Fibroblast of skin of back (primary cell): ENCODE results near the gene TTC28.
A peak's percentile ranks its signal among the peaks of the same experiment; 100 is the strongest.

Experiments
- DNase-seq: peaks from one replicate; pipeline ENCODE4 v3.0.0-alpha.2; 2013

TTC28 gene

DNA sequence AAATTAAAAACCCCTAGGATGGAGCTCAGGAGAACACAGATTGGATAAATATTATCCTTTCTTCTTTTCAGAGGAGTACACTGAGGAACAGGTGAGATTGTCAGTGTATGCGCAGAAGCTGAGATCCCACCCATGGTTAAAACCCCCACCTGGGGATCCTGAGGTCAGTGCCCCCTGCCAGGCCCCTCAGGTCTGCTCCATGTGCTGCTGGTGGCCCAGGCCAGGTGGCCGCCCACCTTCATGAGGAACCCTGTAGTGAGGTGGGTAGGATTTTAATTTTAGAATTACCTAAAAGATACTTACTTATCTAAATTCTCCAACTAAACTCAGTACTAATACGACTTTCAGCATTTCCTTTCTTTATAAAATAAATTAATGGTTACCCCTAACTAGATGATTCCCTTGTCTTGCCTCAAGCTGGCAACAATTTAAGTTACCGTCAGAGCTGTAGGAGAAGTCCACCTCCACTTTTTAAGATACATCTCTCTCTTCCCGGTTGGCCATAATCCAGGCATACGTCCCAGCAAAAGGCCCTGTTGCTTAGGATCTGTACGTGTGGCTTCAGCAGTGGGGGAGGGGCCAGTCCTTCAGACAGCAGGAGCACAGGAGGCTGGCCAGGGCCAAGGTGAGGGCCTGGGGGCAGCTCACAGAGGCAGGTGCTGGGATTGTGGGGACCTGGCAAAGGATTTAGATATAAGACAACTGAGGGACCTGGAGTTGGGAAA, 699.1 kb downstream of the TTC28 start:
- no peak for DNase-seq

DNA sequence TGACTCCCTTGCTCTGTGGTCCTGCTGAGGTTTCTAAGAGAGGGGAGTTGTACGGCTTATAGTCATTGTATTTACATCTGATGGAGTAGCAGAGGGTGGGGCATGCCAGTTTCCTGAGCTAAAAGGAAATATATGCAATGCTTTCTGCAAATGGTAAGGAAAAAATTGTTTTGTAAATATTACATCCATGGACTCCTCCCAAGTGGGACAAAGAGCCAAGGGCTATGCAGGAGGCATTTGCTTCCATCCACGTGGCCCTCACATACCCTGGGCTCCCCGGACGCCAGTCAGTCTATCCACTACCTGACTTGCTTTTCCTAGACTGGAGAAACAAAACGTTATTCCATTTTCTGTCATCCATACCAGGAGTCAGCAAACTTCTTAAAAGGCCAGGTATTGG, 700.8 kb downstream of the TTC28 start:
- DNase-seq: no peak

DNA sequence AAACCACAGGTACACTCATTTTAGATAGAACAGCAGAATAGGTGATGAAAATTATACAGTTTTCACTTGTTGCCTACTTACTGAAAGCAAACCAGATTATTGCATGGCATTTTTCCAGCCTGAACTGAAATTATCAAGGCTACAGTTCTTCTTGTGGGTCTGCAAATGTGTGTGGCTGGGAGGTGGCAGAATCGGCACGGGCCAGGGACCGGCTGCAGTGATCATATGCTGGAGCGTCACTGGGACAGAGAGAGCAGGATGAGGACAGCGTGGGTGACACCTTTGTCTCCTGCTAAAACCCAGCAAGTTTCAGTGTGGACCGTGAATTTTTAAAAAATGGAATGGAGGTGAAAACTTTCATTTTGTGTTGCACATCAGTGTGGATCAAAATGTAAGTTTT, 701.3 kb downstream of the TTC28 start:
- DNase-seq: no peak

DNA sequence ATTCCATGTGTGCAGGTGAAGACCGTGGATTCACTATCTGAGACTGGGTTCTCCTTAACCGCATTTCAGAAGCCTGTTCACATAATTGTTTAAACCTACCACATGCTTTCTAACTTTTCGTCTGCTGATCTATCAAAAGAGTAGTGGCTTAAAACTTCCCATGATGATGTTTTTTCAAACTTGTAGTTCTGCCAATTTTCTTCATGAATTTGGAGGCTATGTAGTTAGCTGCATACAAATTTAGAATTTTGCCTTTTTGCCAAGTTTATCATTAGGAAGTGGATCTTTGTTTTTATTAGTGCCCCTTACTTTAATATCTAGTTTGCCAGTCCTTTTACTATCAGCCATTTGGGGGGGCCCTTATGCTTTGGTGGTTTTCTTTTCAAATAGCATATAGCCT, 703.1 kb downstream of the TTC28 start:
- DNase-seq: no peak

DNA sequence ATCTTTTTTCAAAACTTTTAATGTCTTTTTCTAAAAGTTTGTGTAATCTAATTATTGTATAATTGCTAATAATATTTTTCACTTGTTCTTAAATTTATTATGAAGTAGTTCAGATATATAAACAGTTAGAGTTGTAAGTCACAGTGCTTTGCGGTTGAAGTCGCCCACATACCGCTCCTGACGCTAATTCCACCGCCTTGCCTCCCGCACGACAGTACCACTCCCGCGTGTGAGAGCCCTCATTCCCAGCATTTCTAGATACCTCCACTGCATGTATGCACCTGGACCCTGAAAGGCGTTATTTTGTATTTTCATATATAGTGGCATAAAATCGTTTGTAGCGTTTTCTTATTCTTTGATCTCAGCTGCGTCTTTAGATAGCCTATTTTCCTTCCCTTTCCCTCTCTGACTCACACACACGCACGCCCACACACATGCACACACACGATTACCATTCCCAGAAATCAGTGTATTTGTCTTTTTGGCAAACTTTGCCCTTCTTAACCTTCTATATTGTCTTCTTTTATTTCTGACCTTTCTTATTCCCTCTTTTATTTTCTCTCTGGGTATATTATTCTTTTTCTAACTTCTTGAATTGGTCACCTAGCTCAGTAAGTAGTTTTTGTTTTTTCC, 704.1 kb downstream of the TTC28 start:
- DNase-seq: no peak

DNA sequence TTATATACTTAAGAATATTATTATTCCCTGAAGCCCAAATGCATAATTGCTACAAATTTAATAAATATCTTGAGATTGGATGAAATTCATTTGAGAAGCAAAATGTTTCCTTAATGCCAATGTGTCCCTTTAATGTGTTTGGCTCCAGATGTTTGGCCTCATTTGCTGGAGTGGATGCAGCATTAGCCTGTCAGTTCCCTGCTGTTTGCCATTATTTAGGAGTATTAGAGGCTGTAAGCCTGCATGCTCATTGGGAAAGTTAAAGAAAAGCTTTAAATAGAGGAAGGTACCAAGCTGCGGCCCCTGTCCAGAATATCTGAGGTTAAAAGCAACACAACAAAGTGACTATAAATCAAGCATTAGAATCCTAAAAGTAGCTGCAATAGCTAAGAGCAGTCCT, 705.8 kb downstream of the TTC28 start:
- DNase-seq: no peak

DNA sequence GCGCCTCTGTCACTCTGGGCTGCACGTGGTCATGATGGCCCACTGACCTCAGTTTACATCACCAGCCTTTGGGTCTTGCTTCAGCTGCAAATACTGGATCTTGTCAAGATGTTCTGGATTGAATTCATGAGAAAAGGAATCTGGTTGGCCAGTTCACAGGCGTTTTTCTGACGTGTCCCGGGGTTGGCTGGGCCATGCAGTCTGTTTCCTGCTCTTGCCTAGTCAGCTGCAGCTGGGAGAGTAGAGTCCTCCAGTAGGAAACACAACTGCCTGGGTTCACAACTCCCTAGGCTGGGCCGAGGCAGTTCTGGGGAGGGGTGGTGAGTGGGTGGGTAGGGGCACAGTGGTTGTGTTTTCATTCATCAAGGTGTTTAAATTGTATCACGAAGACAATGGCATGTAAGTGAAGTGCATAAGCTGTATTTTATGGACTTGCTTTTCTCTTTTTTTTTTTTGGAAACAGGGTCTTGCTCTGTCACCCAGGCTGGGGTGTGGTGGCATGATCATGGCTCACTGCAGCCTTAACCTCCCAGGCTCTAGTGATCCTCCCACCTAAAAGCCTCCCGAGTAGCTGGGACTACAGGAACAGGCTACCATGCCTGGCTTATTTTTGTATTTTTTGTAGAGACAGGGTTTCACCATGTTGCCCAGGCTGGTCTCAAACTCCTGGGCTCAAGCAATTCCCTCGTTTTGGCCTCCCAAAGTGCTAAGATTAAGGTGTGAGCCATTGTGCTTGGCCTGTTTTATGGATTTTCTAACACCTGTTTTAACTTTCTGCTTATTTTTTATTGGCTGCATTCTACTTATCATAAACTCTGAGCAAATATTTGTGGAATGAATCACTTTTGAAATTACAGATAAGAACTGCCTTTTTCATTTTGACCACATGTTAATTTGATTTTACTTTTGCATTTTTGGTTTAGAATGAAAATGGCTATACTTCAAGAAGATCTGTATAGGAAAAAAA, 706.6 kb downstream of the TTC28 start:
- peak; percentile 16 for DNase-seq

DNA sequence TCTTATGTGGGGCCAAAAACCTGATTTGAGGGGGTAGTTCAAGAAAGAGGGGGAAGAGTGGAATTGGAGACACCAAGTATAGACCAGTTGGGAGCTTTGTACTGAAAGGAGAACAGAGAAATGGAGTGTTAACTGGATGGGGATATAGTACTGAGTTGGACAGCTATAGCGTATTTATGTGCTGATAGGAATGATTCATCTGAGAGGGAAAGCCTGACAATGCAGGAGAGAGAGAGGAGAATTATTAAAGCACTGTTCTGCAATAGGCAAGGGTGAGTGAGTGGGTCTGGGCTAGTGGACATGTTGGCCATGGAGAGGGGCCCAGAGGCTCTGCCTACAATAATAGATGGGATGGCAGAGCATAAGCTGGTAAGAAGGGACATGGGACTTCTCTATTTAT, 707.7 kb downstream of the TTC28 start:
- DNase-seq: no peak

DNA sequence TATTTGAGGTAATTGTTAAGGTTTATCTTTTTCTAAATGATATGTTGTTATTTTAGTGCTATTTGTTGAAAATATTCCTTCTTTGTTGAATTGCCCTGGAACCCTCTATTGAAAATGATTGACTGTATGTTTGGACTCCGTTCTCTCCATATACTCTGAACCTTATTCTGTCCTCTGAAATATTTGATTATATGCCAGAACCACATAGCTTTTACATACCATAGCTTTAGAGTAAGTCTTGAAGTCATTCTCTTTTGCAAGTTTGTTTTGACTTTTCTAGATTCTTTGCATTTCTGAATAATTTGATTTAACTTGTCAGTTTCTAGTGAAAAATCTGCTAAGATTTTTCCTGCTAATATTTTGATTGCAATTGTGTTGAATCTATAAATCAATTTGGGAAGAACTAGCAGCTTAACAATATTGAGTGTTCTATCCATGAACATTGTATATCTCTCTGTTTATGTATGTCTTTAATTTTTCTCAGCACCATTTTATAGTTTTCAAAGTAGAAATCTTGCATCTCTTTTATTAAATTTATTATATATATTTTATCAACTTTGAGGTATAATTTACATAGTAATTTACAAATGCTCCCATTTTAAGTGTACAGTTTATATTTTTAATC, 708.9 kb downstream of the TTC28 start:
- DNase-seq: peak; percentile 78

DNA sequence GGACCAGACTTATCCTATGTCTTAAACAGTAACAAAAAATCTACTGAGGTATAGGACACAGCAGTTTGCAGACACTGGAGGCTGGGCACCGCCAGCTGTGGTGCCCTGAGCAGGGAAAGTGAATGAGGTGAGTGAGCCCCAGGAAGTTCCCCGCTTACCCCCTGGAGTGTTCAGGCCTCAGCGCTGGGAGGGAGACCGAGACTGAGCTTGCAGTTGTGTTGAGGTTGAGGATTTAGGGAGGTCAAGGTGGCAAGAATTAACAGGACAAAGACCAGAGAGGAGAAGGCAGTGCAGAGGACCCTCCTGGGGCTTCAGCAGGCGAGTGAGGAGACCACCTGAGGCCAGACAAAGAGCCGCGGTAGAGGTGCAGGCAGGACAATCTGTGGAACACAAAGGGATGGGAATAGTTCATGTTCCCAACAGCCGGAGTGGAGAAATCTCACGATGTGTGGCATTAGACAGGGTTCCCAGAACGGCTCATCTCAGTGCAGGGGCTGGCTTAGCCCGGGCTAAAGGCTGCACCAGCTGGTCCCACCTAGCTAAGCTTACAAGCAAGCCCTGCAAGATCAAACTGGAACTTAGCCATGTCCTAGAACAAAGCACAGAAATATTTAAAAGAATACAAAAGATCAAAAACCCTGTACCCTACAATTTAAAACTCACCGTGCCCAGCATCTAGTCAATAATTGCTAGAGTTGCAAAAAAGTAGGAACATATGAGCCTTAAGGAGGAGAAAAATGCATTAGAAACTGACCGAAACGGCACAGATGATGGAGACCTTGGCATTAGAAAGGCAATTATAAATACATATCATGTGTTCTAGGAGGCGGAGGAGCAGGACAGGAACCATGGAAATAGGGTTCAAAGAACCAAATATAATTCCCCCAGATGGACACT, 713.2 kb downstream of the TTC28 start:
- DNase-seq: no peak

DNA sequence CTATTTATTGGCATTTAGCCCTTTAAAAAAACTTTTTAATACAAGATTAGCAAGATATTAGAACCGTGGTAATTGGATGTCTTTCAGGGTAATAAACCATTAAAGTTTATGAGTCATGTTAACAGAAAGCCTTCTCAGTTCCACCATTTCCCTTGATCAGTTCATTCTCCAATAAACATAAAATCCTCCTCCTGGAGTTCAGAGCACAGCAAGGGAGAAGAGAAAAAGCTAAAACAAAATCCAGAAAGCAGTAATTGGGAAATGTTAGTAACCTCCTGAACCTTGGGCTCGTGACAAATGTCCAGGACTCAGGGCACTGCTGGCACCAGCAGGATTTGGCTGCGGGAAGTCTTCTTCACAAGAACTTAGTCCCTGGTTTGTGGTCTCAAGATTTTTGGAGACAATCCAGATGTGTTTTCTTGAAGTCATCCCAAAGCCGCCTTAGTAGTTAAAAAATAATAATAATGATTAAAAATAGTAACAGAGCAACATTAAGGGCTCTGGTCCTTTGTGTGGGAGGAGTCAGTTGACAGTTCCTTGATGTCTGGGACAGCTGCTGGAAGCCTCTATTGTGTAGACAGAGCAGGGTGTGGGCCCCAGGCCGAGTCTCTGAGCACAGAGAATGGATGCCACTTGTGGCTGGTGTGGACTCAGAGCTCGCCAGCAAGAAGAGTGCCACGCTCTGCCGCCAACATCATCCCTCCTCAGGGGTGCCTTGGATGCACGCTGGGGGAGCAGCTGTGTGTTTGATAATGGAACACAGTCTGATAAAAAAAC, 717.2 kb downstream of the TTC28 start:
- DNase-seq: peak; percentile 16

DNA sequence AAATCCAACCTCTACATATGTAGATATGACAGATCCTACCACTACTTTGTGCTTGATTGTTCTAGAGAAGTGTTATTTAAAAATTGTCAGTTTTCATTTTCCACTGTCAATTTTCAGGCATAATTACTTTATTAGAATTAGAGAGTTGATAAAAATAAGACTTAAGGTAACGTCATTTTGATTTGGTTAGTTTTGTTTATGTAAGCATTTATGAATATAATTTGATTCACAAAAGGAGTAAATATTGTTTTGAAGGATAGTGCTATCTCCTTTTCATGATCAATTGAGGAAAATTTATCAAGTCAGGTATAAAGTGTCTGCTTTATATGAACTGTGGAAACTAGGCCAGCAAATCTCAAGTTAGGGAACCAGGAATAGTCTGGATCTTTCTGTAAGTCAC, 718.0 kb downstream of the TTC28 start:
- no peak for DNase-seq

DNA sequence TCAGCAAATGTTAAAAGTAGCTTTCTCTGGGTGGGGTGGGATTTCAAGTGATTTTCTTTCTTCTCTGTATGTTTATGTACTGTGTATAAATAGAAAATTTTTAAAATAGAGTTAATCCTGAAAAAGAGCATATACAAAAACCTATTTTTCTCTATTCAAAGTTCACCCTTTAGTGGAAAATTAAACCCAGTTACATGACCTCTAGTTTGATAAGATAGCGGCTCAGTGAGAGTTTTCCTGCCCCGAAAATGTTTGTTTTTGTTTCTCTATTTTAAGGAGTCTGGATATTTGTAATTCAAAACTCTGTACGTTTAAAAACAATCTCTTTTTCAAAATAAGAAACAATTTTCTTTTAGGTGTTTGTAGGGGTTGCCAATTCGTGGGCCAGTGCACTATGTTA, 718.5 kb downstream of the TTC28 start:
- no peak for DNase-seq

DNA sequence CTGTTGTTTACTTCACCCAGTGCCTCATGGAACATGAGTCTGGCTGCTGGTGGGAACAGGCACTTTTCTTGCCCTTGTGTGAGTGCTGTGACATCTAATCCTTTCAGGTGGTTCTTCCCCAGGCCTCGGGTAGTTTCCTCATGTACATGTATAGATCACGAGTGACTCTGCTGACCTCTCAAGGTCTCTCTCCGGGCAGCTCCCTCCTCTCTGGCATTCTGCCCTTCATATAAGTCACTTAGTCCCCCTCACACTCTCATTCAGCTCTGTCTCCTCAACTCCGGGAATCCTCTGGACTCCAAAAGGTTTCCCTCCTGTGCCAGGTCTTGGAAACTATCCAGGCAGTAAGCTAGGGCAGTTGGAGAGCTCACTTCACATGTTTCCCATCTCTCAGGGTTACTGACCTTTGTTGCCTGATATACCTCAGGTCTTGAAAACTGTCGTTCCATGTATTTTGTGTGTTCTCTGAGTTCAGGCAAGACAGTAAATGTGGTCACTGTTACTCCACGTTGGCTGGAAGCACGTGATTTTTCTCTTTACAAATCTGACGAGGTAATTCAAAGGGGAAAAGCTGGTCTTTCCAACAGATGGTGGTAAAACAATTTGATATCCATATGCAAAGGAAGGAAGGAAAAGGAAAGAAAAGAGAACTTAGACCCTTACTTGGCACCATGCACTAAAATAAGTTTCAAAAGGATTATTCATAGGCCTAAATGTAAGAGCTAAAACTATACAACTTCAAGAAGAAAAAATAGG, 720.1 kb downstream of the TTC28 start:
- DNase-seq: no peak

DNA sequence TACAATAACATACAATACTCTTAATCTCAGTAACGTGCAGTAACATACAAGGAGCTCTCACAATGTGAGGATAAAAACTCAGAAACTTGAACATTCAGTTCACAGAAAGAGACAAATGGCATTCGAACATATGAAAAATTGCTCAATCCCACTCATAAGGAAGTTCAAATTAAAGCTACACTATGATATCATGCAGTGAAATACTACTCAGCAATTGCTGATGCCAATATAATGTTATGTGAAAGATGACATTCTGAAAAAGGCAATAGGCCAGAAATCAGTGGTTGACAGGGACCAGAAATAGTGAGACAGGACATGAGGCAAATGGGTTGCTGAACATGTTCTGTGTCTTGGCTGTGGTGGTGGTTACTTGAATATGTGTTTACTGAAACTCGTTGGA, 726.9 kb downstream of the TTC28 start:
- DNase-seq: no peak

DNA sequence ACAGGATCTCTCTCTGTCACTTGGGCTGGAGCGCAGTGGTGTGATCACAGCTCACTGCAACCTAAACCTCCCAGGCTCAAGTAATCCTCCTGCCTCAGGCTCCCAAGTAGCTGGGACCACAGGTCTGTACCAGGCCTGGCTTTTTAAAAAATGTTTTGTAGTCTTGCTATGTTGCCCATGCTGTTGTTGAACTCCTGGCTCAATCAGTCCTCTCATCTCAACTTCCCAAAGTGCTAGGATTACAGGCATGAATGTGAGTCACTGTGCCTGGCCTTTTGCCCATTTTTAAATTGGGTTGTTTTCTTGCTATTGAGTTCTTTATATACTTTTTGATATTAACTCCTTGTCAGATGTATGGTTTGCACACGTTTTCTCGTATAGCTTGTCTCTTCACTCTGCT, 727.5 kb downstream of the TTC28 start:
- peak; percentile 61 for DNase-seq

DNA sequence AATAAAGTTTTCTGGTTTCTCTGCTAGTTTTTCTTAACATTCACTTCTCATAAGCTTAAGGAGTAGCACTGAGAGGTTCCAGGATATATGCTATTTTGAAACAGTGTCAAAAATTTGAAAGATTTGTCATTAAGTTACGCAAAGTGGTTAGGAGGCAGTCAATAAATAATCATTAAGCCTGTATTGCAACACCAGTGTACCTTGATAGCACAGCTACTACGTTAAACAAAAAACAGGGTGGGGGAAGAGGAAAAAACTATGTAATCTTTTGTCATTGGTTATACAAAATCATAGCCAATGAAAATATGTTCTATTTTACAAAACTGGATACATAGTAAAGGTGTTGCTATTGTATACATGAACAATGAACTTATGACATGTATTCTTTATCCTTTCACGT, 730.2 kb downstream of the TTC28 start:
- DNase-seq: no peak

DNA sequence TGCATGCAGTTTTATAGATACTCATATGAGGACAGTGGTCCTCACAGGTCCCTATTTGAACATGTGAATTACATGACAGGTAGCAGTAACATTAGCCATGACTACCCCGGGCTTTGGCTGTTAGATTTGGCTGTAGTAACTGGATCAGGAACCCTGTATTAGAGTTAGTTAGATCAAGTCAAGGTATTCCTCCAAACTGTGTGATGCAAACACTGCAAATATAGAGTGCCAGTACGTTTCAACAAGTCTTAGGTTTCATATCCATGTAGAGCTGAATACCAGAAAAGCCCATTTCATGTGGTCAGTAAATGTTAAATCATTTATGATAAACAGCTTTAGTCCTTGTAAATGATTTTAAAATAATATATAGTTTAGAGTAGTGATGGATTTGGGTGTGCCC, 731.1 kb downstream of the TTC28 start:
- no peak for DNase-seq

DNA sequence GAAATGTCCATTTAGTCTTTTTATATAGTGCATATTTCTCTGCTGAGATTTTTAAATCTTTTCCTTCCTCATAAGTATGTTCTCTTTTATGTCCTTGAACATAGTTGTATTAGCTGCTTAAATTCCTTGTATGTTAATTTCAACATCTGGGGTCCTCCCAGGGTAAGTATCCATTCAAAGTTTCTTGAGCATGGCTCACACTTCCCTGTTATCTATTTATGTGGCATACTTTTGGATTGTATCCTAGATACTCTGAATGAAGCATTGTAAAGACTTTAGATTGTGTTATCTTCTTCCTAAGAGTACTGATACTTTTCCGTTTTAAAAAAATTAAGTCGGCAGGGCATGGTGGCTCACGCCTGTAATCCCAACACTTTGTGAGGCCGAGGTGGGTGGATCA, 732.2 kb downstream of the TTC28 start:
- no peak for DNase-seq

DNA sequence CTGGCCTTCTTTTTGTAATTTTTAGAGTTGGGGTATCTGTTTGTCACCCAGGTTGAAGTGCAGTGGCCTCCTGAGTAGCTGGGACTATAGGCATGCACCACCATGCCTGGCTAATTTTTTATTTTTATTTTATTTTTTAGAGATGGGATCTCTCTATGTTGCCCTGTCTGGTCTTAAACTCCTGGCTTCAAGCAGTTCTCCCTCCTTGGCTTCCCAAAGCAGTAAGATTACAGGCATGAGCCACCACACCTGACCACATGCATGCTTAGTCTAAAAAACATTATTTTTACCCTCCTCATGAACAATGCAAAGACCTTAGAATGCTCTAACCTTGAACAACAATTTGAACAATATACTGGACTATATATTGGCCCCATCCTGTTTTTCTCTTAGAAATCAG, 738.5 kb downstream of the TTC28 start:
- no peak for DNase-seq
